ENCODE measurements around the gene HERPUD1. TPM values are rescaled to one million over a fixed set of nuclear protein-coding genes. Genes with fewer than 3 reads are reported as not detected.
A peak's percentile ranks its signal among the peaks of the same experiment; 100 is the strongest.

The HERPUD1 gene
- total and polyA plus RNA-seq, 2 of the 13 experiments (the other 11 are each of a cell fraction or from before 2014, with no cell fraction given): 96.2 to 323 TPM

- no peak for TF ChIP-seq CHD4 (IDR thresholded peaks at IDR 0.05; ENCODE audit: borderline replicate concordance, low read length)
- TF ChIP-seq THYN1 (CRISPR knock-in tag; IDR thresholded peaks at IDR 0.05; ENCODE audit: borderline replicate concordance, low read depth): no peak
- TF ChIP-seq RFXANK (CRISPR knock-in tag; IDR thresholded peaks at IDR 0.05): no peak
- TF ChIP-seq SMAD9 (CRISPR knock-in tag; IDR thresholded peaks at IDR 0.05): no peak
- TF ChIP-seq SNRNP70 (IDR thresholded peaks at IDR 0.05; ENCODE audit: low read depth, low read length): no peak
- TF ChIP-seq HOXD1 (CRISPR knock-in tag; IDR thresholded peaks at IDR 0.05): no peak
- TF ChIP-seq, protein P1, sequence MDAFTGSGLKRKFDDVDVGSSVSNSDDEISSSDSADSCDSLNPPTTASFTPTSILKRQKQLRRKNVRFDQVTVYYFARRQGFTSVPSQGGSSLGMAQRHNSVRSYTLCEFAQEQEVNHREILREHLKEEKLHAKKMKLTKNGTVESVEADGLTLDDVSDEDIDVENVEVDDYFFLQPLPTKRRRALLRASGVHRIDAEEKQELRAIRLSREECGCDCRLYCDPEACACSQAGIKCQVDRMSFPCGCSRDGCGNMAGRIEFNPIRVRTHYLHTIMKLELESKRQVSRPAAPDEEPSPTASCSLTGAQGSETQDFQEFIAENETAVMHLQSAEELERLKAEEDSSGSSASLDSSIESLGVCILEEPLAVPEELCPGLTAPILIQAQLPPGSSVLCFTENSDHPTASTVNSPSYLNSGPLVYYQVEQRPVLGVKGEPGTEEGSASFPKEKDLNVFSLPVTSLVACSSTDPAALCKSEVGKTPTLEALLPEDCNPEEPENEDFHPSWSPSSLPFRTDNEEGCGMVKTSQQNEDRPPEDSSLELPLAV (CRISPR knock-in tag; conservative IDR thresholded peaks at IDR 0.05; ENCODE audit: low read depth): no peak
- TF ChIP-seq, protein P2, sequence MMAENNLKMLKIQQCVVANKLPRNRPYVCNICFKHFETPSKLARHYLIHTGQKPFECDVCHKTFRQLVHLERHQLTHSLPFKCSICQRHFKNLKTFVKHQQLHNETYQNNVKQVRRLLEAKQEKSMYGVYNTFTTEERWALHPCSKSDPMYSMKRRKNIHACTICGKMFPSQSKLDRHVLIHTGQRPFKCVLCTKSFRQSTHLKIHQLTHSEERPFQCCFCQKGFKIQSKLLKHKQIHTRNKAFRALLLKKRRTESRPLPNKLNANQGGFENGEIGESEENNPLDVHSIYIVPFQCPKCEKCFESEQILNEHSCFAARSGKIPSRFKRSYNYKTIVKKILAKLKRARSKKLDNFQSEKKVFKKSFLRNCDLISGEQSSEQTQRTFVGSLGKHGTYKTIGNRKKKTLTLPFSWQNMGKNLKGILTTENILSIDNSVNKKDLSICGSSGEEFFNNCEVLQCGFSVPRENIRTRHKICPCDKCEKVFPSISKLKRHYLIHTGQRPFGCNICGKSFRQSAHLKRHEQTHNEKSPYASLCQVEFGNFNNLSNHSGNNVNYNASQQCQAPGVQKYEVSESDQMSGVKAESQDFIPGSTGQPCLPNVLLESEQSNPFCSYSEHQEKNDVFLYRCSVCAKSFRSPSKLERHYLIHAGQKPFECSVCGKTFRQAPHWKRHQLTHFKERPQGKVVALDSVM (CRISPR knock-in tag; IDR thresholded peaks at IDR 0.05): no peak
- TF ChIP-seq ZNF780A (CRISPR knock-in tag; IDR thresholded peaks at IDR 0.05): no peak
- TF ChIP-seq, protein P3, sequence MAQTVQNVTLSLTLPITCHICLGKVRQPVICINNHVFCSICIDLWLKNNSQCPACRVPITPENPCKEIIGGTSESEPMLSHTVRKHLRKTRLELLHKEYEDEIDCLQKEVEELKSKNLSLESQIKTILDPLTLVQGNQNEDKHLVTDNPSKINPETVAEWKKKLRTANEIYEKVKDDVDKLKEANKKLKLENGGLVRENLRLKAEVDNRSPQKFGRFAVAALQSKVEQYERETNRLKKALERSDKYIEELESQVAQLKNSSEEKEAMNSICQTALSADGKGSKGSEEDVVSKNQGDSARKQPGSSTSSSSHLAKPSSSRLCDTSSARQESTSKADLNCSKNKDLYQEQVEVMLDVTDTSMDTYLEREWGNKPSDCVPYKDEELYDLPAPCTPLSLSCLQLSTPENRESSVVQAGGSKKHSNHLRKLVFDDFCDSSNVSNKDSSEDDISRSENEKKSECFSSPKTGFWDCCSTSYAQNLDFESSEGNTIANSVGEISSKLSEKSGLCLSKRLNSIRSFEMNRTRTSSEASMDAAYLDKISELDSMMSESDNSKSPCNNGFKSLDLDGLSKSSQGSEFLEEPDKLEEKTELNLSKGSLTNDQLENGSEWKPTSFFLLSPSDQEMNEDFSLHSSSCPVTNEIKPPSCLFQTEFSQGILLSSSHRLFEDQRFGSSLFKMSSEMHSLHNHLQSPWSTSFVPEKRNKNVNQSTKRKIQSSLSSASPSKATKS (CRISPR knock-in tag; IDR thresholded peaks at IDR 0.05): no peak
- no peak for TF ChIP-seq ZBTB7B (CRISPR knock-in tag; IDR thresholded peaks at IDR 0.05)
- no peak for TF ChIP-seq XRCC5 (optimal IDR thresholded peaks at IDR 0.05; ENCODE audit: low read length)
- TF ChIP-seq ZNF720 (CRISPR knock-in tag; IDR thresholded peaks at IDR 0.05): no peak
- TF ChIP-seq, protein P4, sequence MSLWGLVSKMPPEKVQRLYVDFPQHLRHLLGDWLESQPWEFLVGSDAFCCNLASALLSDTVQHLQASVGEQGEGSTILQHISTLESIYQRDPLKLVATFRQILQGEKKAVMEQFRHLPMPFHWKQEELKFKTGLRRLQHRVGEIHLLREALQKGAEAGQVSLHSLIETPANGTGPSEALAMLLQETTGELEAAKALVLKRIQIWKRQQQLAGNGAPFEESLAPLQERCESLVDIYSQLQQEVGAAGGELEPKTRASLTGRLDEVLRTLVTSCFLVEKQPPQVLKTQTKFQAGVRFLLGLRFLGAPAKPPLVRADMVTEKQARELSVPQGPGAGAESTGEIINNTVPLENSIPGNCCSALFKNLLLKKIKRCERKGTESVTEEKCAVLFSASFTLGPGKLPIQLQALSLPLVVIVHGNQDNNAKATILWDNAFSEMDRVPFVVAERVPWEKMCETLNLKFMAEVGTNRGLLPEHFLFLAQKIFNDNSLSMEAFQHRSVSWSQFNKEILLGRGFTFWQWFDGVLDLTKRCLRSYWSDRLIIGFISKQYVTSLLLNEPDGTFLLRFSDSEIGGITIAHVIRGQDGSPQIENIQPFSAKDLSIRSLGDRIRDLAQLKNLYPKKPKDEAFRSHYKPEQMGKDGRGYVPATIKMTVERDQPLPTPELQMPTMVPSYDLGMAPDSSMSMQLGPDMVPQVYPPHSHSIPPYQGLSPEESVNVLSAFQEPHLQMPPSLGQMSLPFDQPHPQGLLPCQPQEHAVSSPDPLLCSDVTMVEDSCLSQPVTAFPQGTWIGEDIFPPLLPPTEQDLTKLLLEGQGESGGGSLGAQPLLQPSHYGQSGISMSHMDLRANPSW (CRISPR knock-in tag; IDR thresholded peaks at IDR 0.05; ENCODE audit: borderline replicate concordance): no peak
- TF ChIP-seq THAP11 (CRISPR knock-in tag; IDR thresholded peaks at IDR 0.05): no peak
- TF ChIP-seq, protein P5, sequence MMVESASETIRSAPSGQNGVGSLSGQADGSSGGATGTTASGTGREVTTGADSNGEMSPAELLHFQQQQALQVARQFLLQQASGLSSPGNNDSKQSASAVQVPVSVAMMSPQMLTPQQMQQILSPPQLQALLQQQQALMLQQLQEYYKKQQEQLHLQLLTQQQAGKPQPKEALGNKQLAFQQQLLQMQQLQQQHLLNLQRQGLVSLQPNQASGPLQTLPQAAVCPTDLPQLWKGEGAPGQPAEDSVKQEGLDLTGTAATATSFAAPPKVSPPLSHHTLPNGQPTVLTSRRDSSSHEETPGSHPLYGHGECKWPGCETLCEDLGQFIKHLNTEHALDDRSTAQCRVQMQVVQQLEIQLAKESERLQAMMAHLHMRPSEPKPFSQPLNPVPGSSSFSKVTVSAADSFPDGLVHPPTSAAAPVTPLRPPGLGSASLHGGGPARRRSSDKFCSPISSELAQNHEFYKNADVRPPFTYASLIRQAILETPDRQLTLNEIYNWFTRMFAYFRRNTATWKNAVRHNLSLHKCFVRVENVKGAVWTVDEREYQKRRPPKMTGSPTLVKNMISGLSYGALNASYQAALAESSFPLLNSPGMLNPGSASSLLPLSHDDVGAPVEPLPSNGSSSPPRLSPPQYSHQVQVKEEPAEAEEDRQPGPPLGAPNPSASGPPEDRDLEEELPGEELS (CRISPR knock-in tag; IDR thresholded peaks at IDR 0.05): peak; percentile 58; the same call in 1 of the 2 replicates
- TF ChIP-seq SNAI1 (CRISPR knock-in tag; IDR thresholded peaks at IDR 0.05; ENCODE audit: borderline replicate concordance): no peak
- 0 out of 2 replicates have a peak, but pooled peaks have one; percentile 36 for TF ChIP-seq EED (CRISPR knock-in tag; IDR thresholded peaks at IDR 0.05)
Observed at GRCh38 chr16:56986361-56986760, 54.4 kb downstream of the HERPUD1 start (continued).
